Osteoblast (primary cell): ENCODE data around the gene TMEM272. TPM values are rescaled to one million over a fixed set of nuclear protein-coding genes. Genes with fewer than 3 reads are reported as not detected.

Source experiments
- DNase-seq: peaks from one replicate; pipeline ENCODE4 v3.0.0; 2011; ENCODE audit warnings: low spot score, mixed read lengths; ENCODE audit not compliant: insufficient read length; ENCODE audit errors: missing footprints
- H2AFZ ChIP-seq: 2 replicates; pipeline ENCODE4 v1.6.0; 2011; ENCODE audit warnings: mild to moderate bottlenecking, low read length
- H3K27ac ChIP-seq: 2 replicates; pipeline ENCODE4 v1.5.1; 2011; ENCODE audit warnings: mild to moderate bottlenecking, low read depth, low read length, moderate library complexity
- H3K27me3 ChIP-seq: 2 replicates; pipeline ENCODE4 v1.6.0; 2012; ENCODE audit warnings: mild to moderate bottlenecking, control low read depth, inconsistent platforms, low read length, moderate library complexity; ENCODE audit not compliant: insufficient read depth
- H3K36me3 ChIP-seq: 2 replicates; pipeline ENCODE4 v1.5.1; 2011; ENCODE audit warnings: mild to moderate bottlenecking, low read length, control low read depth, moderate library complexity; ENCODE audit not compliant: insufficient read depth
- H3K4me1 ChIP-seq: 2 replicates; pipeline ENCODE4 v1.5.1; 2011; ENCODE audit warnings: mild to moderate bottlenecking, low read length, control low read depth, moderate library complexity; ENCODE audit not compliant: insufficient read depth
- H3K4me2 ChIP-seq: 2 replicates; pipeline ENCODE4 v1.6.0; 2011; ENCODE audit warnings: mild to moderate bottlenecking, low read length; ENCODE audit not compliant: insufficient read depth
- H3K4me3 ChIP-seq: fragments of 200-600 bp; sonication (generic); 3 replicates; pipeline ENCODE4 v1.5.1; 2012; ENCODE audit warnings: mild to moderate bottlenecking, low read length, inconsistent platforms; ENCODE audit not compliant: insufficient read depth
- H3K79me2 ChIP-seq: 2 replicates; pipeline ENCODE4 v1.6.0; 2012; ENCODE audit warnings: mild to moderate bottlenecking, low read length, control low read depth, inconsistent platforms; ENCODE audit not compliant: insufficient read depth
- H3K9me3 ChIP-seq: 2 replicates; pipeline ENCODE4 v1.5.1; 2011; ENCODE audit warnings: low read depth, low read length, control low read depth
- H4K20me1 ChIP-seq: 2 replicates; pipeline ENCODE4 v1.6.0; 2012; ENCODE audit warnings: mild to moderate bottlenecking, low read length, control low read depth; ENCODE audit not compliant: insufficient read depth
- total RNA-seq: library from RNA; depleted of rRNA; stranded (reverse); fragments of >200 nt; gene quantifications from 2 replicates; pipeline ENCODE4 v1.2.3, GENCODE V29; 2012
- TF ChIP-seq, protein P1 (sequence below): IDR thresholded peaks from 2 replicates; pipeline ENCODE4 v1.5.1; 2011; ENCODE audit warnings: mild to moderate bottlenecking, low read depth, low read length, moderate library complexity; ENCODE audit errors: extremely low read depth

TMEM272 gene
- total RNA-seq, 1 donor = not detected

DNA sequence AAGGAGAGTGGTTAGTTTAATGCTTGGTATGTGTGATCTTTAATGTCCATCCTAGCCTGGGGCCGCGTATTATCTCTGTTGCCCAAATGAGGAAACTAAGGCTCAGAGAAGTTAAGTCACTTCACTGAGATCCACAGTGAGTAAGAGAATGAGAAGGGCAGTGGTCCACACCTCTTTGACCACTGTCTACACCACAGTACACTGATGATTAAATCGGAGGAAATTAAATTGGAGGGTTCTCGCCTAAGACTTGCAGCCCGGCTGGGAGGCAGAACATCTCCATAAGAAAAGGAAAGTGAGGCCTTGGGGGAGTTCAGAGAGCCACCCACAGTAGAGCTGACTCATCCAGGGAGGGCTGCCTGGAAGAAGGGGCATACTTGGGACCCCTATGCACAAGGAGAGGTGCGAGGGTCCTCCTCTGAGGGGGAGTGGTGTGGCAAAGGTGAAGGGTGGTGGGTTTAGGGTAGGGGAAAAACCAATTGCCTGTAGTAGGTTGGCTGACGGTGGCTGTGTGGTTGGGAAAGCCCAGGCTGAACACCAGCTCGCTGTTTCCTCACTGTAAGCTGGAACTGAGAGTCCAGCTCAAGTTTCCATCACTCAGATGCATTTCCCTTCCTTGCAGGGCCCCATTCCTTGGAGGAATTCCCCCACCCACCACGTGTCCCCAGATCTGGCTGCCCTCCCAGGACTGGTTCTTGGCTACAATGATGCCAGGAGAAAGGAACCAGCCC, 26.0 kb downstream of the TMEM272 start:
- Histone ChIP-seq H3K27ac (no peak overlapping the region), H3K9me3 (no peaks in the 10 kb centered on the region), H3K79me2 (no peaks in the 10 kb centered on the region), H3K4me2 (no peak overlapping the region), H3K4me3 (no peak overlapping the region), H4K20me1 (no peaks in the 10 kb centered on the region), H3K27me3 (peaks cover 50% of the 10 kb centered on the region), H2AFZ (no peak overlapping the region), H3K4me1 (no peaks in the 10 kb centered on the region), H3K36me3 (no peaks in the 10 kb centered on the region)
- TF ChIP-seq, protein P1, sequence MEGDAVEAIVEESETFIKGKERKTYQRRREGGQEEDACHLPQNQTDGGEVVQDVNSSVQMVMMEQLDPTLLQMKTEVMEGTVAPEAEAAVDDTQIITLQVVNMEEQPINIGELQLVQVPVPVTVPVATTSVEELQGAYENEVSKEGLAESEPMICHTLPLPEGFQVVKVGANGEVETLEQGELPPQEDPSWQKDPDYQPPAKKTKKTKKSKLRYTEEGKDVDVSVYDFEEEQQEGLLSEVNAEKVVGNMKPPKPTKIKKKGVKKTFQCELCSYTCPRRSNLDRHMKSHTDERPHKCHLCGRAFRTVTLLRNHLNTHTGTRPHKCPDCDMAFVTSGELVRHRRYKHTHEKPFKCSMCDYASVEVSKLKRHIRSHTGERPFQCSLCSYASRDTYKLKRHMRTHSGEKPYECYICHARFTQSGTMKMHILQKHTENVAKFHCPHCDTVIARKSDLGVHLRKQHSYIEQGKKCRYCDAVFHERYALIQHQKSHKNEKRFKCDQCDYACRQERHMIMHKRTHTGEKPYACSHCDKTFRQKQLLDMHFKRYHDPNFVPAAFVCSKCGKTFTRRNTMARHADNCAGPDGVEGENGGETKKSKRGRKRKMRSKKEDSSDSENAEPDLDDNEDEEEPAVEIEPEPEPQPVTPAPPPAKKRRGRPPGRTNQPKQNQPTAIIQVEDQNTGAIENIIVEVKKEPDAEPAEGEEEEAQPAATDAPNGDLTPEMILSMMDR = no peak
- no peak for DNase-seq

DNA sequence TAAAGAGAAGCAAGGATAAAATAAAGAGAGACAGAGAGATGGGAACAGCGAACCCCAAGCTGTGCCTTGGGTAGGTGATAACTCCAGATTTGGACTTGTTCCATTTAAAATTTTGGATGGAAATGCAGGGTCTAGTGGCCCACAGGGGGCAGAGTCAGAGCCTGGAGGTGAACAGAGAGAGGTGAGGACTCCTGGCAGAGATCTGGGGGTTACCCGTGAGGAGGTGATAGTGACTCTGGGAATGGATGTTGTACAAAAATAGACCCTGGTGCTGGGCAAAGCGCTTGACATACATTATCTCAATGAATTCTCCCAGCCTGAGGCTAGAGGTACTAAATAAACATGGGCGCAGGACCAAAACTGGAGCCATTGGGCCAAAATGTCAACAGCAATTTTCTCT, 26.7 kb downstream of the TMEM272 start:
- TF ChIP-seq, protein P1 = no peak
- Histone ChIP-seq H3K79me2 (no peaks in the 10 kb centered on the region), H3K4me3 (no peak overlapping the region), H3K9me3 (no peaks in the 10 kb centered on the region), H3K4me2 (no peak overlapping the region), H3K27ac (no peak overlapping the region), H3K4me1 (no peaks in the 10 kb centered on the region), H2AFZ (no peak overlapping the region), H4K20me1 (no peaks in the 10 kb centered on the region), H3K27me3 (peaks cover 50% of the 10 kb centered on the region), H3K36me3 (no peaks in the 10 kb centered on the region)
- no peak for DNase-seq

DNA sequence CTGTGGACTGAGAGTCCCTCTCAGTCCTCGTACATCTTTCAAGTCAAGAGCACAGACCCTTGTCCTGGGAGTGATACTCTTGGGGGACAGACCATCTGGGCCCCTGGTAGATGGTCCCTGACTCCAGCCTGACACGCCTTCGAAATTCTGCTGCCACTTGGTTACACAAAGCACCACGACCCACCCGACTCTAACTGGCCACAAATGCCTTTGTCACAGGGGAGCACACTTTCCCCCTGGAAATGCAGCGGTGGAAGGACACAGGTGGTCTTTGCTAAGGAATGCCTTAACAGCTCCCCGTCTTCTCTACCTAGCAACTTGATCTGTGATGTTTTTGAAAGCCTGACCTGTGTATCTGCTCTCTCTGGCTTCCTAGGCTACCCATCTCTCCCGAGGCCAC, 27.3 kb downstream of the TMEM272 start:
- DNase-seq = no peak
- Histone ChIP-seq H4K20me1 (no peaks in the 10 kb centered on the region), H3K36me3 (no peaks in the 10 kb centered on the region), H3K4me2 (no peak overlapping the region), H3K27ac (no peak overlapping the region), H3K9me3 (no peaks in the 10 kb centered on the region), H3K4me3 (no peak overlapping the region), H3K4me1 (no peaks in the 10 kb centered on the region), H3K27me3 (peaks cover 48% of the 10 kb centered on the region), H2AFZ (no peak overlapping the region), H3K79me2 (no peaks in the 10 kb centered on the region)
- TF ChIP-seq, protein P1 = no peak

GRCh38 chr13:51816604-51817249, 28.2 kb downstream of the TMEM272 start:
- Histone ChIP-seq H3K79me2 (no peaks in the 10 kb centered on the region), H3K27ac (no peak overlapping the region), H3K4me3 (no peak overlapping the region), H4K20me1 (no peaks in the 10 kb centered on the region), H2AFZ (no peak overlapping the region), H3K27me3 (peaks cover 44% of the 10 kb centered on the region), H3K4me2 (no peak overlapping the region), H3K4me1 (no peaks in the 10 kb centered on the region), H3K36me3 (no peaks in the 10 kb centered on the region), H3K9me3 (no peaks in the 10 kb centered on the region)
- DNase-seq = no peak
- TF ChIP-seq, protein P1 = no peak
